PC-9 (cell line): ENCODE data around the gene MTNR1A.

ENCODE experiments used
- CTCF ChIP-seq: fragments of 200-600 bp; sonication (generic); conservative IDR thresholded peaks from 2 replicates; pipeline ENCODE4 v1.6.1; 2017; ENCODE audit warnings: mixed run types, antibody characterized with exemption, mild to moderate bottlenecking, moderate library complexity
- EZH2 ChIP-seq: fragments of 200-600 bp; sonication (generic); IDR thresholded peaks from 2 replicates; pipeline ENCODE4 v1.8.0; 2017; ENCODE audit warnings: antibody characterized with exemption, low read depth

- TF ChIP-seq CTCF (no peak), EZH2 (no peak)
Observed at GRCh38 chr4:186566068-186566467, 10.7 kb upstream of the MTNR1A start.
